Skeletal muscle cell (primary cell): ENCODE measurements around the gene ERC2.
A peak's percentile ranks its signal among the peaks of the same experiment; 100 is the strongest.

Source experiments
- DNase-seq: peaks from one replicate; pipeline ENCODE4 v3.0.0-alpha.2; 2010; ENCODE audit warnings: low read depth
- H3K4me3 ChIP-seq: 2 replicates; pipeline ENCODE4 v1.5.1; 2011; ENCODE audit warnings: low read depth, mild to moderate bottlenecking, control low read depth, low read length, moderate library complexity

Gene ERC2

GRCh38 chr3:55500555-55501330, 967.5 kb downstream of the ERC2 start:
- no peak for DNase-seq
- no peak overlapping the region for H3K4me3 ChIP-seq

GRCh38 chr3:55498520-55498919, 969.7 kb downstream of the ERC2 start:
- H3K4me3 ChIP-seq = no peak overlapping the region
- no peak for DNase-seq

GRCh38 chr3:55497250-55497649, 971.0 kb downstream of the ERC2 start:
- no peak for DNase-seq

DNA sequence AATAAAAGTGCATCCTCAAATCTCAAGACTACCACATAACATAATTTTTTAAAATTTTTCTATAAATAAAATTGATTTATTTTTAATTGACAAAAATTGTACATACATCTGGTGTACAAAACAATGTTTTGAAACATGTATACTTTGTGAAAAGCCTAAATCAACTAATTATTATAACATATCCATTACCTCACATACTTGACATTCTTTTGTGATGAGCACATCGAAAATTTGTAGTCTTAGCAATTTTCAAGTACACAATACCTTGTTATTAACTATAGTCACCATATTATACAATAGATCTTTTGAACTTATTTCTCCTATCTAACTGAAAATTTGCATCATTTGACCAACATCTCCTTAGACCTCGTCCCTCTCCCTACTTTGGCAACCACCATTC, 973.3 kb downstream of the ERC2 start:
- no peak overlapping the region for H3K4me3 ChIP-seq
- DNase-seq = no peak

More at GRCh38 chr3:55497250-55497649, 971.0 kb downstream of the ERC2 start:
- H3K4me3 ChIP-seq = no peak overlapping the region

GRCh38 chr3:55492976-55493375, 975.3 kb downstream of the ERC2 start:
- H3K4me3 ChIP-seq = no peak overlapping the region
- no peak for DNase-seq

GRCh38 chr3:55491296-55491816, 976.9 kb downstream of the ERC2 start:
- peak; percentile 84 for DNase-seq
- H3K4me3 ChIP-seq = no peak overlapping the region

DNA sequence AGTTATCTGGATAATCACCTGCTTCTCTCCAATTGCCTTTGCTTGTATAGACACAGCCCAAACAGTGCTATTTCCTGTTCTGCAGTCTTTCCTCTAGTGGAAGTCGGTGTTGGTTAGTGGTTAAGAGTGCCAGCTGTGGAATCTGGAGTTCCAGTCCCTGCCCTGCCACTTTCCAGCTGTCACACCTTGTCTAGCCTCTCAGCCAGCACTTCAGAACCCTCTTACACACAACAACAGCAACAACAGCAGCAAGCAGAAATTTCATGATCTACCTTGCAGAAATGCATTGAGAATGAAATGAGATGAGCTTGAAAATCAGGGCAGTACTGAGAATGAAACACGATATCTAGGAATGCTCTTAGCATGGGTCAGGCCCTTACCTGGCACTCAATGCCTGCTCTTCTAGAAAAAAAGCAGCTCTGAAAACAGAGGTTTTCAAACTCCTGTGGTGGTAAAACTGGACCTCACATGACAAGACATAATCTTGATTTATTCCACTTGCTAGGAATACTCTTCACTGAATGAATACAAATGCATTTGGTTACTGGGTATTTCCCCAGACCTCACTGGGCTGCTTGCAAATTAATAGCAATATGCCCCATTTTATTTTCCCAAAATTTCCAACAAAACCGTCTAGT, 977.9 kb downstream of the ERC2 start:
- no peak for DNase-seq
- no peak overlapping the region for H3K4me3 ChIP-seq

GRCh38 chr3:55489798-55490132, 978.5 kb downstream of the ERC2 start:
- peak overlapping the region; percentile 11 for H3K4me3 ChIP-seq

GRCh38 chr3:55488398-55489055, 979.7 kb downstream of the ERC2 start:
- DNase-seq = no peak
- peak overlapping the region; percentile 95 for H3K4me3 ChIP-seq

More at GRCh38 chr3:55489798-55490132, 978.5 kb downstream of the ERC2 start:
- DNase-seq = no peak

- DNase-seq = no peak
- H3K4me3 ChIP-seq = peak overlapping the region; percentile 95
Measured at GRCh38 chr3:55487381-55488241, 980.7 kb downstream of the ERC2 start.

DNA sequence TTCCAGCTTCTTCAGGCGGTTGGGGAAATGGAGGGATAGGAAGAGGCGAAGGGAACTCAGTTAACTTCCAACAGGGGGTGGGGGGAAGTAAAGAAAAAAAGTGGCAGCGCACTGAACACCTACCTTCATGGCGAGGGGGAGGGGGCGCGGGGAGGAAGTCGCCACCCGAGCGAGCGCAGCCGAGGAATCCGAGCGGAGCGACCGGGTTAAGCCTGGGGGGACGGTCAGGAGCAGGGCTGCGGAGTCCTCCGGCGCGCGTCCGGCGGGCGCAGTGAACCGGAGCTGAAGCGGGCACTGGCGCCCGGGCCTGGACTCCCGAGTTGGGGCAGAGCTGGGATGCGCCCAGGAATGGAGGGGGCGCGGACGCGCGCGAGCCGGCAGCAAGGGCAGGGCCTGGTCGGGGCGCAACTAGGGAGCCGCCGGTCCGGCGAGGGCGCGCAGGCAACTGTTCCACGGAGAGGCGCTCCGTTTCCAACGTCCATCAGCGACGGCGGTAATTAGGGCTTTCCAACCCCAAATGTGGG, 981.3 kb downstream of the ERC2 start, which contains the start of gene WNT5A:
Gene WNT5A, minus strand, starts transcription at position 450 of the 524 bp plus-strand sequence. Its CDS starts 321 bp downstream, at position 129.
- peak within 1 kb of the TSS; percentile 95 for H3K4me3 ChIP-seq
- no peak for DNase-seq

- H3K4me3 ChIP-seq = peak overlapping the region; percentile 95
- no peak for DNase-seq
Measured at GRCh38 chr3:55486101-55486856, 982.0 kb downstream of the ERC2 start.

DNA sequence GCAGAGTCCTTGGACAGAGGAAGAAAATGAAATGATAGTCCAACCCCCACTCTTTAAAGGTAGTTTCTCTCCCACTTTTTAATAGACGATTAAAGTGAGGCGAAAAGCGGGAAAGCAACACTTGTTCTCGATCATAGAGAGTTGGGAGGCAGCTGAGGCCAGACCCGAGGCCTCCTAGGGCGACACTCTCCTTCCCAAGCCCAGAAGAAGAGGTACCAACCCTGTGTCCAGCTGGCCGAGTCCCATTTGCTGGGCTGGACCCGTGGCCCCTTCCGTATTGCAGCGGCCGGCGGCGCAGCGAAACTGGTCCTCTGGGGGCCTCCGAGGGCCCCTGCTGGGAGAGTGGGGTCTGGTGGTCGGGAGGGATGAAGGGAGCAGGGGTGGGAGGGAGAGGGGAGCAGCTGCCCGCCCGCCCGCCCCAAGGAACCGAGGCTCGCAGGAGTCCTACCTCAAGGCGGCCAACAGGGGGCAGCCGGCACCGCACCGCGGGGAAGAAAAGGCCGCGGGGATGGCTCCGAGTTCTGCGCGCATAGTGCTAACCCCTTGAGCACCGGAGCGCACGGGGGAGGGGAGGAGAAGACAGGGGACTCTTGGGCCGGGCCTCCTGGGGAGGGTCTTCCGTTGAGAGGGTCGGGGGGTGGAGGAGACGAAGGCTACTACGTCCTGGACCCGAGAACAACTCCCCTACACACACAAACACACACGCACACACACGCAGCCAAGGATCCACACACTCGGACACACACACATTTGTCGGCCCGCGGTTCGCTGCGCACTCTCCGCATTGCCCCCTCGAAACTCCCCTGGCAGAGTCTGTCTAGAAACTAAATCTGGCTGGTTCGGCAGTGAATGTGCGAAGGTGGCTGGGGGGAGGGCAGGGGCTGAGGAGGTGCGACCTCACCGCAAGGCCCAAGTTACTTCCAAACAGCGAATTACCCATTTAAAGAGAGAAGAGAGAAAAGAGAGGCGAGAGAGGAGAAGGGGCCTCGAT, 983.2 kb downstream of the ERC2 start:
- peak; percentile 68 for DNase-seq
- H3K4me3 ChIP-seq = peak overlapping the region; percentile 95

GRCh38 chr3:55484191-55484689, 984.0 kb downstream of the ERC2 start:
- DNase-seq = no peak
- peak overlapping the region; percentile 95 for H3K4me3 ChIP-seq

- no peak for DNase-seq
- peak overlapping the region; percentile 95 for H3K4me3 ChIP-seq
Measured at GRCh38 chr3:55483196-55484095, 984.8 kb downstream of the ERC2 start.
